ENCODE results near the gene KCNIP1. TPM values are rescaled to one million over a fixed set of nuclear protein-coding genes. Genes with fewer than 3 reads are reported as not detected.
A peak's percentile ranks its signal among the peaks of the same experiment; 100 is the strongest.
"Not testable (repeated sequence)": the region's sequence is repeated elsewhere in the genome, so short reads cannot be mapped to it uniquely, and the experiment has no call there.

Gene KCNIP1
- total RNA-seq, 1 donor from 2014 or later = 32.4 TPM

GRCh38 chr5:170748951-170749471 lies 245.2 kb downstream of the KCNIP1 start:
- no peak for DNase-seq (ENCODE audit: low read depth)

- peak; percentile 61 for DNase-seq (ENCODE audit: low read depth)
These were observed 246.2 kb downstream of the KCNIP1 start for GRCh38 chr5:170749911-170750431.

- DNase-seq (ENCODE audit: low read depth) = no peak
These were observed 247.0 kb downstream of the KCNIP1 start for GRCh38 chr5:170750791-170751190.

- DNase-seq (ENCODE audit: low read depth) = no peak
These were observed 247.8 kb downstream of the KCNIP1 start for GRCh38 chr5:170751631-170752030.

GRCh38 chr5:170752257-170753215 lies 248.7 kb downstream of the KCNIP1 start:
- DNase-seq (ENCODE audit: low read depth) = peak; percentile 75

- DNase-seq (ENCODE audit: low read depth) = no peak
These were observed 249.5 kb downstream of the KCNIP1 start for GRCh38 chr5:170753311-170753710.

GRCh38 chr5:170754508-170754907 lies 250.7 kb downstream of the KCNIP1 start:
- not testable (repeated sequence) for DNase-seq (ENCODE audit: low read depth)

- peak; percentile 85 for DNase-seq (ENCODE audit: low read depth)
These were observed 252.0 kb downstream of the KCNIP1 start for GRCh38 chr5:170755679-170756456.

- no peak for DNase-seq (ENCODE audit: low read depth)
These were observed 252.9 kb downstream of the KCNIP1 start for GRCh38 chr5:170756691-170757090.

- DNase-seq (ENCODE audit: low read depth) = peak; percentile 99
These were observed 253.4 kb downstream of the KCNIP1 start for GRCh38 chr5:170757182-170757601.

GRCh38 chr5:170757669-170758068 lies 253.8 kb downstream of the KCNIP1 start:
- no peak for DNase-seq (ENCODE audit: low read depth)

GRCh38 chr5:170758481-170758880 lies 254.7 kb downstream of the KCNIP1 start:
- no peak for DNase-seq (ENCODE audit: low read depth)

- DNase-seq (ENCODE audit: low read depth) = no peak
These were observed 256.3 kb downstream of the KCNIP1 start for GRCh38 chr5:170760113-170760512.

- no peak for DNase-seq (ENCODE audit: low read depth)
These were observed 257.4 kb downstream of the KCNIP1 start for GRCh38 chr5:170761048-170761707.

GRCh38 chr5:170761708-170762066 lies 257.9 kb downstream of the KCNIP1 start:
- DNase-seq (ENCODE audit: low read depth) = no peak

- not testable (repeated sequence) for DNase-seq (ENCODE audit: low read depth)
These were observed 258.5 kb downstream of the KCNIP1 start for GRCh38 chr5:170762298-170762697.

- not testable (repeated sequence) for DNase-seq (ENCODE audit: low read depth)
These were observed 262.0 kb downstream of the KCNIP1 start for GRCh38 chr5:170765868-170766267.

GRCh38 chr5:170769246-170769645 lies 265.4 kb downstream of the KCNIP1 start:
- DNase-seq (ENCODE audit: low read depth) = no peak

GRCh38 chr5:170769898-170770416 lies 266.1 kb downstream of the KCNIP1 start:
- no peak for DNase-seq (ENCODE audit: low read depth)

- no peak for DNase-seq (ENCODE audit: low read depth)
These were observed 267.7 kb downstream of the KCNIP1 start for GRCh38 chr5:170771496-170771895.

All from renal cortical epithelial cell (primary cell).